GM21423 (cell line): ENCODE measurements around the gene SDK2.
"Not testable (repeated sequence)": the region's sequence is repeated elsewhere in the genome, so short reads cannot be mapped to it uniquely, and the experiment has no call there.

ENCODE experiments used
- ATAC-seq: cut with Tn5 transposase; IDR thresholded peaks from one replicate; pipeline ENCODE4 v1.9.1; 2021; ENCODE audit warnings: mild to moderate bottlenecking, moderate library complexity; ENCODE audit not compliant: unreplicated experiment

SDK2 gene

GRCh38 chr17:73490851-73491250 is 153.4 kb downstream of the SDK2 start:
- no peak for ATAC-seq

- ATAC-seq: no peak
Observed at GRCh38 chr17:73489991-73490390, 154.3 kb downstream of the SDK2 start.

DNA sequence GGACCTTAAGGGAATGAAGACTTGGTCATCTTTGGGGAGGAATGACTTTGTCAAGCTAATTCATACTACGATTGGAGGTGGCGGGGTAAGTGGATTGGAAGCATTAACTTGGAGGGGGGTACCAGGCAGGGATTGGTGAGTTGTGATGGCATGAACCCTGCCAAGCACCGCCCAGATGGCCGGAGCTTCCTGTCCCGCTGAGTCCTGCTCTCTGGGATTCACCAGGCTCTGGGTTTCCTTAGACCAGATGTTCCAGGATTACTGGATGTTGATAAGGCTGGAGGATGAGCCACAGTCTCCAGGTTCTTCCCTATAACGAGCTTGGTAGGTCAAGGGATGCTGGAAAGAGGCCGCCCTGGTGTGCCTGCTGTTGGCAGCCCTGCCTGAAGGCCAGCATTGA is 154.9 kb downstream of the SDK2 start:
- no peak for ATAC-seq

- ATAC-seq: no peak
Observed at GRCh38 chr17:73485130-73485529, 159.1 kb downstream of the SDK2 start.

DNA sequence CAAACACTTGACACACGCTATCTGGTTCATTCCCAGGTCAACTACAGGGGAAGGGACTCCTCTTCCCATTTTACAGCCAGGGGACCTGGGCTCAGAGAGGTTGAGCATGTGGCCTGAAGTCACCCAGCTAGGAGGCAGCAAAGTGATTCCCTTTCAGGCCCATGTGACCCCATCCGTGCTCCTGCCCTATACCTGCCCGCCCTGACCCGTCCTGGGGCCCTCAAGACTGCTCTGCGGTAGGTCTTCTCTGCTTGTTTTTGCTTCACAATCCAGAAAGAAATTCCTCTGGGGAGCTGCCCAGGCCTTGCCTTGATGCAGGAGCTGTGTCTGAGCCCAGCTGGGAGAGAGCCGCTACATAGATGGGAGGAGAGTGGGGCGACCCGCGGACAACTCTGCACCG is 161.4 kb downstream of the SDK2 start:
- no peak for ATAC-seq

DNA sequence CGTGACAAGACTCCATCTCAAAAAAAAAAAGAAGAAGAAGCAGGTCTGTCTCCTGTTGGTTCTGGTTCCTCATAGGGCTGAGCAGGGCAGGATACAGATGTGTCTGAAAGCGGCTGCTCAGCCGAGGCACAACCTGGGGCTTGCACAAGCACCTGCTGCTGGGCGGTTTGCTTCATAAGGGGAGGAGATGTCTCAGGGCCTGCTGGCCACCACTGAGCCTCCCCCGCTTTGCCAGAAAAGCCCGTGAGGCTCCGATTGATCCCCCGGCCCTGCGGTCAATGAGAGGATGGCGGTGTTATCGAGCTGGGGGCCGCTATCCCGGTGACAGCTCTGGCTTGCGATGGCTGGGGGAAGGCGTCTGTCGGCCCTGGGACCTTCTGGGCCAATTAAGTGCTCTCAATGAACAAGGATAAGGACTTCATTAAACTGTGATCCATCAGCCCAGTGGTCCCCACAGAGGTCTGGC is 162.0 kb downstream of the SDK2 start:
- no peak for ATAC-seq

DNA sequence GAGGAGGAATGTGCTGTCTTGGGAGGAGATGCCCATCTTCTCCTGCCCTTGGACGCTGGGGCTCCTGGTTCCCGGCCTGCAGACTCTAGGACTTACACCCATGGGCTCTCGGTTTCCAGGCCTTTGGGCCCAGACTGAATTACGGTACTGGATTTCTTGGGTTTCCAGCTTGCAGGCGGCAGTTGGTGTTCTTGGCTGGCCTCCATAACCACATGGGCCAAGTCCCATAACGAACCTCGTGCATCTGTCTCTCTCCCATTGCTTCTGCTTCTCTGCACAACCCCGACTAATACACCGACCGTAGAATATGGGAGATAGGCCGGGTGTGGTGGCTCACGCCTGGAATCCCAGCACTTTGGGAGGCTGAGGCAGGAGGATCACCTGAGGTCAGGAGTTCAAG is 162.6 kb downstream of the SDK2 start:
- no peak for ATAC-seq

DNA sequence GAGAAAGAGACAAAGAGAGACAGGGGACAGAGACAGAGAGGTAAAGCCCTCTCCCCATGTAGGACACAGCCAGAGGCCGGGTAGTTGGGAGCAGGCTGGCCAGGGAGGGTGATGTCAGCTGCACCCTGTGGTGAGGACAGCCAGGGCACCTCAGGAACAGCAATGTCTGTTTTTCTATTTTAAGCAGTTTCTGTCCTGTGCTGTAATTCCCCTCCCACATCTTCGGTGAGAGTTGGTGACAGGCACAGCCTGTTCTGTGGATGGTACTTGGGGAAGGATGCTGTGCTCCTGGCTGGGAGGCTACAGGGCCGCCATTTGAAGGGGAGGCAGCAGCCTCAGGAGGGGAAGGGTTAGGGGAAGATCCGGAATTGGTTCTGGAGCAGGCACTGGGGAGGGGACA is 163.5 kb downstream of the SDK2 start:
- no peak for ATAC-seq

- ATAC-seq: no peak
Observed at GRCh38 chr17:73478768-73479424, 165.3 kb downstream of the SDK2 start.

DNA sequence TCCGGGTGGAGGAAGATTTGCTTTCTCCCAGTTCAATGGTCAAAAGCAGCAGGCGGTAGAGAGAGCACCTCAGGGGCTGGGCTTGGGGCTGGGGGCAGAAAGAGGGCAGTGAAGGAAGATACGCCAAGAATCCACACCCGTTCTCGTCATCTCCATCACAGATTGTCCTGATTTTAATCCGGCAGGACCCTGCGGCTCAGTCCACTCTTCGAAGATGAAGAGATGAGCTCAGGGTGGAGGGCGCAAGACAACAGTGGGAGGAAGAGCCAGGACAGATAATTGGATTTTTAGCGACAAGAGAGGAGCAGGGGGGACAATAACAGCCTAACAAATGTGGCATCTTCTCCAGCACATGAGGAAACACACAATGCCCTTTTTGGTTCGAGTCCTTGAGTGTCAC is 165.9 kb downstream of the SDK2 start:
- no peak for ATAC-seq

GRCh38 chr17:73476890-73477350 is 167.3 kb downstream of the SDK2 start:
- no peak for ATAC-seq

DNA sequence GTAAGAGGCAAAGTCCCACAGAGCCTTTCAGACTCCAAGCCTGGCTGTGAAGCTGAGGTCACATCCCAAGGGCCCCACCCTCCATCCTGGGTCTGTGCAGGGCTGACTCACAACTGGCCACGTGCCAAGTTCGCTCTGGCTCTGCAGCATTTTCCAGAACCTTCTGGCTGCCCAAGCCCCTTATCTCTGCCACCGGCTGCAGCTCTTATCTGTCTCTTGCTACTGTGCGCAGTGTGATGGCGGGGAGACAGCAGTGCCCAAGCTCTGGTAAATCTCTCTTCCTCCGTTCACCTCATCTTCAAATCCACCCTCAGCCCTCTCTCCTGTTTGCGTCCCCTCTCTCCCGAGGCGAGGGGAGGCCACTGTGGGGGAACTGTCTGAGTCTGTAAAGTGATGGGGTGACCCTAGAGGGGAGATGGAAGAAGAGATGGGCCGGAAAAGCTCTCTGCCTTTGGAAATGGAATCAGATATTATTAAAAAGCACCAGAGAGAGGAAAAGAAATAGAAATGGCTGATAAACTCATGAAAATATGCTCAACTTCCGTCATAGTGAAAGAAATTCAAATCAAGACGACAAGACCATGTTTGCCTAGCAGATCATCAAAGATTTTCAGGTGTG is 169.8 kb downstream of the SDK2 start:
- ATAC-seq: no peak

DNA sequence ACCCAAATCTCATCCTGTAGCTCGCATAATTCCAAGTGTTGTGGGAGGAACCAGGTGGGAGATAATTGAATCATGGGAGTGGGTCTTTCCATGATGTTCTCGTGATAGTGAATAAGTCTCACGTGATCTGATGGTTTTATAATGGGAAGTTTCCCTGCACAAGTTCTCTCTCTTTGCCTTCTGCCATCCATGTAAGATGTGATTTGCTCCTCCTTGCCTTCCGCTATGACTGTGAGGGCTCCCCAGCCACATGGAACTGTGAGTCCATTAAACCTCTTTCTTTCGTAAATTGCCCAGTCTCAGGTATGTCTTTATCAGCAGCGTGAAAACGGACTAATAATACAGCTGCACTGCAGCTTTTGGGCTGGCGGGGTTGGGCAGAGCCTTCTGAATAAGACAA is 171.5 kb downstream of the SDK2 start:
- ATAC-seq: not testable (repeated sequence)

- no peak for ATAC-seq
Observed at GRCh38 chr17:73471924-73472323, 172.3 kb downstream of the SDK2 start.

- no peak for ATAC-seq
Observed at GRCh38 chr17:73470316-73470826, 173.9 kb downstream of the SDK2 start.

- ATAC-seq: no peak
Observed at GRCh38 chr17:73469311-73469710, 174.9 kb downstream of the SDK2 start.

GRCh38 chr17:73468221-73468620 is 176.0 kb downstream of the SDK2 start:
- no peak for ATAC-seq

GRCh38 chr17:73467651-73468050 is 176.6 kb downstream of the SDK2 start:
- no peak for ATAC-seq

DNA sequence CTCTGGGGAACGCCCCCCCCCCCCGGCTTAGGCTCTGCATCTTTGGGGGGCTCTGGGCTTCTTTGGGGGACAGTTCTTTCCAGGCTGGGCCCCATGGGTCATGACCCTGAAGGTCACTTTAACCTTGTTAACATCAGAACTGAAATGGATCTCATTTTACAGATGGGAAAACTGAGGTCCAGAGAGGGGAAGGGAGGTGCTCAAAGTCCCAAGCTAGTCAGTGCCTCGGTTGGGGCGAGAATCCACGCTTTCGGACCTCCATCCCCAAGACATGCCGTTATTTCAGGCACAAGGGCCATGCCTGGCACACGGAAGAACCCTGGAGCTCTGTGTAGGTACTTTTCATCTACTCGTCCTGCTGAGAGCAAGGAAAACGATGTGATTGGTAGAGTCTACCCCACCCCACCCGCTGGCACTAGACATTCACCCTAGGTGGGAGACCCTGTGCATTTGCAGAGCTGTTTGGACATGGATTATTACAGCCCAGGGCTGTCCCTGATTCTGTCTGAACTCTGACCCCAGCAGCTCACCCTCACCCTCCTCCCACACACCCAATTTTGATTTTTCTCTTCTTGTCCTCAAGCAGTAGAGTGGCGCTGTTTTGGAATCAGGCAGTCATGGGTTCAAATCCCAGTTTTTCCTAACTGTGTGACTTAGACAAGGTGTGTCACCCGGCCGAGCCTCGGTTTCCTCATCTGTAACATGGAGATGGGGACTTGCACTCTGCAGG is 177.4 kb downstream of the SDK2 start:
- ATAC-seq: no peak

- ATAC-seq: no peak
Observed at GRCh38 chr17:73465953-73466230, 178.4 kb downstream of the SDK2 start.

- ATAC-seq: no peak
Observed at GRCh38 chr17:73465130-73465952, 178.9 kb downstream of the SDK2 start.
